Activated naive CD4-positive, alpha-beta T cell (primary cell): ENCODE data around the gene PHACTR3.

Experiments used
- DNase-seq, 4 experiments: peaks; one replicate each; lab custom pipeline; 2025; lab: John Stamatoyannopoulos, UW

PHACTR3 gene

GRCh38 chr20:59731376-59731775 is 127.0 kb downstream of the PHACTR3 start:
- DNase-seq = no peak

GRCh38 chr20:59733351-59733750 is 129.0 kb downstream of the PHACTR3 start:
- DNase-seq = no peak

- DNase-seq = no peak
Observed at GRCh38 chr20:59735486-59735885, 131.1 kb downstream of the PHACTR3 start.

GRCh38 chr20:59735917-59736316 is 131.6 kb downstream of the PHACTR3 start:
- no peak for DNase-seq

DNA sequence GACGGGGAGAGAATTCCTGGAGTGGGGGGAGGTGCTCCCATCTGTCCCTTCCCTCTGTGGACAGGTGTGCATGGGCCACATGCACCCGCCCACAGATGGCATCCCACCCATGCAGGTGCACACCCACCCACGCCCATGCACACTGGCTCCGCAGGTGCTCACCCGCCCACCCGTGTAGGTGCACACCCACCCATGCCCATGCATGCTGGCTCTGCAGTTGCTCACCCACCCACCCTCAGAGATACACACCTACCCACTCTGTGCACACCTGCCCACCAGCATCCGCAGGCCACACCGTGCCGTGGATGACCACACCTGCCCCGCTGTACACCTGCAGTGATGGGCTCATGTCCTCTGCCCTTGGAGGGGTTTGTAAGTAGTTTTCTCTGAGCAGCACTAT is 132.0 kb downstream of the PHACTR3 start:
- no peak for DNase-seq

DNA sequence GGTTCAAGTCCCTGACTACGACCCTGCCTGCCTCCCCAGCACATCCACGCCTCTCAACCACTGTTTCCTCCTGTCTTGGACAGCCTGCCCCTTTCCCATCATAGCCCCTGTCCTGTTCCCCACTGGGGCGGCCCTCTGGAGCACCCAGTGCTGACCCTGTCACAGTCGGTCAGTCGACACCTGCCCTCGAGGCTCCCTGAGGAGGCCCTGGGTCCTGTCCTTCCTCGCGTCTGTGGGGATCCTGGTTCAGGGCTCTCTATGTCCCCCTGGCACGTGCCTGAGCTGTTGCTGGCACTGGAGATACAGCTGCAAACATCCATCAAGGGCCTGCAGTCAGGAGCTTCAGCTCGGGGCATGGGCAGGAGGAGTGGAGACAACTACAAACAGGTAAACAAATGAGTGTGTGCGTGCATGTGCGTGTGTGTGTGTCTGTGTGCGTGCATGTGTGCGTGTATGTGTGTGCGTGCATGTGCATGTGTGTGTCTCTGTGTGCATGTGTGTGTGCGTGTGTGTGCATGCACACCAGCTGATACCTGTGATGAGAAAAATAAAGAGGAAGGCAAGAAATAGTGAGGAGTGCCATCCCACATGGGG is 132.8 kb downstream of the PHACTR3 start:
- DNase-seq = no peak

DNA sequence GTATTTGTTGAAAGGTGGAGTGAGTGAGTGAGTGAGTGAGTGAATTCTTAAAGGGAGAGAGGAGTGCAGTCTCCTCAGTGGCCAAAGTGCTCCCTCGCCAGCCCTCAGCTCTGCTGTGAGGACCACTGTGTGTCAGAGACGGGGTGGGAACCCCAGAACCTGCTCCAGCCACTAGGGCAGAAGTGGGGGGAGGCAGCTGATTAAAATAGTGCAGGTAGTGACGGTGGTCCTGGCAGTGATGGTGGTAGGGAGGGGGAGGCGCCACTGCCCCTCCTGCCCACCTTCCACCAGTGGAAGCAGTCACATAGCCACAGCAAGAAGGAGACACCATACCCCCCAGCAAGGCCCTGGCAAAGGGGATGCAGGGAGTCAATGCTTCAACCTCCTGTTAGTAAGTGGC is 133.5 kb downstream of the PHACTR3 start:
- no peak for DNase-seq

DNA sequence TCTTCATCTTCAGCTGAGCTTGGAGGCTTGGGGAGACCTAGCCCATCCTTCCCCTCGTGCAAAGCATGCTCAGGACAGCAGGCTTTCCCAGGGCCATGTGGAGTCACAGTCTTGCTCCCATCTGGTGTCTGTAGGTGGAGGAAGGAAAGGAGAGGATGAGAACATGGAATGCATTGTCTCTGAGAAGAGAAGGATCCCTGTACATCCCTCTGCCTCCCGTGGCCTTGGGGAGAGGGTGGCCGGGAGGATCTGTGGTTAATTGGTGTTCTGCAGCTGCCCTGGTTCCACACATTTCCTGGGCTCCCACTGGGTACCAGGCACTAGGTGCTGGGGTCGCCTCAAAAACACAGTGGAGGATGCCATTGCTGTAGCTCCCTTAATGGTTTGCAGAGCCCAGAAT is 134.5 kb downstream of the PHACTR3 start:
- no peak for DNase-seq

DNA sequence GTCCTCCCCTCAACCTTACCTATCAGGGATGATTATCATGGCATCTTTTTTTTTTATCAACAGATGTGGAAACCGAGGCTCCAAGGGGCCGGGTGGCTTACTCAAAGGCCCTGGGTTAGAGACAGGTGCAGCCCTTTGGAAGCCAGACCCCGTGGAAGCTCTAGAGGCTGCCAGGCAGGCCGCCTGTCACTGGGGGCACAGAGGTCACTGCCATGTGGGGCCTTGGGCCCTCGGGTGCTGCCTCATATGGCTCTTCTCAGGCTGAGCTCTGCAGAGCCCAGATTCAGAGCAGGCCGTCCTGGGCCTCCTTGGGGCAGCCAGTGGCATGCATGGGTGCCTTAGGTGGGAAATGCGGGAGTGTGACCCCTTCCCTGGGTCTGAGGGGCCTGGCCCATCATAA is 136.3 kb downstream of the PHACTR3 start:
- DNase-seq = no peak

GRCh38 chr20:59741073-59741472 is 136.7 kb downstream of the PHACTR3 start:
- no peak for DNase-seq

DNA sequence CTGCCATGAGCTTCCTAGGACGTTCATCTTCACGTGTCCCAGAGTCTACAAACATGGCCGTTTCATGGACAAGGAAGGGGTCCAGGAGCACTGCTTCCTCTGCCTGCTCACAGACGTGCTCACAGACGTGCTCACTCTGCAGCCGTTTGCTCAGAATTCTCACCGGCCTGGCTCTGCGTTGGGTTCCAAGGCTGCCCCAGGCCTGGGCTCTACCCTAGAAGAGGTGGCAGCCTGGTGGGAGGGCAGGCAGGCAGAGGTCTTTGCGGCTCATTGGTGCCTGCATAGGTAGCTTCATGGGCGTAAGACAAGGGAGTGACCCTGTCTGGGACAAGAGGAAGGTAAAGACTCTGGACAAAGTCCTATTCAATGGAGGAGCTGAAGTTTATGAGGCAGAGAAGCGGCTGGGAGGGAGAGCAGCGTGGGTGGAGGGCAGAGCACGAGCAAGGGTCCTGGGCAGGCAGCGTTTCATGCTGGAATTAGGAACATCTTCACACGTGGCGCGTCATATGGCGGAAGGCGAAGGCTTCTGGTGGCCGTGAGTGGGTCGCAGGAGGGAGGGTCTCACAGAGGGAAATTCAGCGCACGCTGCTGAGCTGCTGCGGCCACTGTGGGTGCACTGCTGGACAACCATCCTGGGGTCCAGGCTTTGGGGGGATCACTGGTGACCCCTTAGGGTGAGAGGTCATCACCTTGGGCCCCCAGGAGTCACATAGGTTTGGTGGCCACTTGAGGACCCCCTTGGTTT is 138.2 kb downstream of the PHACTR3 start:
- no peak for DNase-seq

- DNase-seq = no peak
Observed at GRCh38 chr20:59743308-59743707, 139.0 kb downstream of the PHACTR3 start.

GRCh38 chr20:59743767-59744485 is 139.6 kb downstream of the PHACTR3 start:
- no peak for DNase-seq

DNA sequence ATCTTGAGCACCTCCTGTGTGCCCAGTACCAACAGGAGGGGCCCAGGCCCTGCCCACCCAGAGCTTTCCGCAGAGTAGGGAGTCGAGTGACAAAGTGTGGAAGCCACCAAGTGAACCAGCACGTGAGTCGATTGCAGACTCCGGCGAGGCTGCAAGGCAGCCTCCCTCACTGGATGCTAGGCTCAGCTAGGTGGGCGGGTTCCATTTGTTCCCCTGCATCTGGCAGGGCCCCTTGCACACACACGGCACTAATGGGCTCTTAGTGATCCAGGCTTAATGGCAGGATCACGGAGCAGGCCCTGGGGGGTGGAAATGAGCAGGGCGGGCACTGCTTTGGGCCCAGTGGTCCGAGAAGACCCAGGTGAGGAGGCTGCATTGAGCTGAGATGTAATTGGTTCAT is 140.4 kb downstream of the PHACTR3 start:
- DNase-seq = no peak

GRCh38 chr20:59745201-59745600 is 140.9 kb downstream of the PHACTR3 start:
- no peak for DNase-seq

GRCh38 chr20:59745716-59746115 is 141.4 kb downstream of the PHACTR3 start:
- no peak for DNase-seq

- no peak for DNase-seq
Observed at GRCh38 chr20:59746155-59746554, 141.8 kb downstream of the PHACTR3 start.

DNA sequence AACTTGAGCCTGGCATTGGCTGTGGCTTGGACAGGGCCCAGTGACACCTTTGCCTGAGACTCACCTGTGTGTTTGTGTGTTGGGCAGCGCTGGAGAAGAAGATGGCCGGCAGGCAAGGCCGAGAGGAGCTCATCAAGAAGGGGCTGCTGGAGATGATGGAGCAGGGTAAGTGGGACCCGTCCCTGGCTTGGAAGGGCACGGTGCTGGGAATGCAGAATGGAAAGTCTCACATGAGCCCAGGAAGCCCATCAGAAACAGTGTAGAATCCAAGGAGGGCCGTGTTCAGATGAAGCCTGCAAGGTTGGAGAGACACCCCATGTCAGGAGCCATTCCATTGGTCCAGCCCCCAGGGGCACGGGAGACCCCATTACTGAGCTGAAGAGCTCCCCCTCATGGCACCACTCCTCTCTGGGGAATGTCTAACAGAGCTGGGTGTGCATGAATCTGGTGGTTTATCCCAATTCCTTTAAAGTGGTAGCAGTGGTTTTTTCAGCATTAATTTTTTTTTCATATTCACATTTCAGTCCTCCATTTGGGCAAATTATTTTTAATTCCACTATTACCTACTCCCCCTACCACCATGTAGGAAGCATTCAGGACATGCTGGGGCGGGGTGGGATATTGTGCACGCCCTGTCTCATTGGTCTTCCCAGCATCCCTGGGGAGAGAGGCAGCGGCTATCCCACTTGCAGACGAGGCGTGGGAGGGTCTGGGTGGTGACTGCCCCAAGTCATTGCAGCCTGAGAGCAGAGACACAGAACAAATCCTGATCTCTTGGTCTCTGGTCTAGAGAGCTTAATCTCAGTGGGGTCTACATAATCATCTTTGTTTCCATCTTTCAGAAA is 143.6 kb downstream of the PHACTR3 start:
- DNase-seq = no peak

DNA sequence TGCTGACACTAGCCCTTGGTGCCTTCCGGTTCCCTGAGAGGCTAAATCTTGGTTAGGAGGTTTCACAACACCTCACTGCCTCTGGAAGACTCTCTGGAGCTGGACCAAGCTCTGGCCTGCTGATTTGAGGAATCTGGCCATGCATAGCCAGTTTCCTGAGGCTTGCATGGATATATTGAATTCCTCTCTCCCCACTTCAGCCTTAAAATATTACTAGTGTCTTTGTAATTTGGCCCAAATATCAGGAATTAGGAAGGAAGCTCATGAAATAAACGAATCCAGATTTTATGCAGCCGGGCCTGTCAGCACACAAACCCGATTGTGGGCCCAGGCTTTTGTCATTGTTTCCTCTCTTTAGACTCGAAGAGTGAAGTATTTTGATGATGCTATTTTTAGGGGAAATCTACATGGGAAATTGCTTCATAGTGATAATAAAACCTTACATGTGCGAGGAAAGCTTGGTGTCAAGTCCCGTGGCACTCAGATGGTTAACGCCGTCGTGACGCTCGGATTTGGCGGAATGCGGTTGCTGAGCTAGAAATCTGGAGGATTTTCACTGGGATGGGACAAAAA is 144.4 kb downstream of the PHACTR3 start:
- DNase-seq = no peak

- DNase-seq = no peak
Observed at GRCh38 chr20:59749301-59749700, 145.0 kb downstream of the PHACTR3 start.

DNA sequence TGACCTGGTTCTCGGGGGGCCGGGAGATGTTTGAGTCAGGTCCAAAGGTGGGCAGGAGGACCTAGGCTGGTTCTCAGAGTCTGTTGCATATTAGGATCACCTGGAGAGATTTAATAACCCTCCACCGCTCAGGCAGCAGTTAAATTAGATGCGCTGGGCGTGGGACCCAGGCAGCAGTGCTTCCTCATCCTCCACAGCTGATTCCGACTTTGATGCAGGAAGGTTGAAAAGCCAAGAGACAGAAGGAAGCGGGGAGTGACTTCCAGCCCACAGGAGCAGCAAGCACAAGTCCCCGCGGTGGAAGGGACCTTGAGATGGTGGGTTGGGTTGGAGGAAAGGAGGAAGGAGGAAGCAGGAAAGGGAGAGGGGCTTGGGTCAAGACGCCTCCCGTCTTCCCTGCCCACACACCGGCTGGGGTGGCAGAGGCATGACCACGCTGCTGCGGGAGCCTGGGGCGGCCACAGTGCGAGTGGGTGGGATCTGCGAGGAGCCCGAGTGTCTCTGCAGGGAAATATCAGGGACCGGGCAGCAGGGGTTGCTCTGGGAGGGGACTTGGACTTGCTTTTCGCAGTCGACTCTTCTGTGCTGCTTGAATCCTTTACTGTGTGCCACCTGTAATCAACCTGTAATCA is 146.0 kb downstream of the PHACTR3 start:
- DNase-seq = no peak
